Colon (tissue), 2 donors: Measurements from ENCODE around the gene NPAS3.

Source experiments
- FAIRE-seq: peaks from 2 replicates; lab custom pipeline; 2012; peaks lifted over from hg19 to GRCh38; lab: Jason Lieb, UNC
- donor health status: control.
- donor health status: control.

Gene NPAS3

GRCh38 chr14:33184587-33184986 lies 245.9 kb downstream of the NPAS3 start:
- FAIRE-seq, result no peak

GRCh38 chr14:33186656-33187055 lies 248.0 kb downstream of the NPAS3 start:
- no peak for FAIRE-seq

- no peak for FAIRE-seq
Observed at GRCh38 chr14:33188880-33189279, 250.2 kb downstream of the NPAS3 start.

DNA sequence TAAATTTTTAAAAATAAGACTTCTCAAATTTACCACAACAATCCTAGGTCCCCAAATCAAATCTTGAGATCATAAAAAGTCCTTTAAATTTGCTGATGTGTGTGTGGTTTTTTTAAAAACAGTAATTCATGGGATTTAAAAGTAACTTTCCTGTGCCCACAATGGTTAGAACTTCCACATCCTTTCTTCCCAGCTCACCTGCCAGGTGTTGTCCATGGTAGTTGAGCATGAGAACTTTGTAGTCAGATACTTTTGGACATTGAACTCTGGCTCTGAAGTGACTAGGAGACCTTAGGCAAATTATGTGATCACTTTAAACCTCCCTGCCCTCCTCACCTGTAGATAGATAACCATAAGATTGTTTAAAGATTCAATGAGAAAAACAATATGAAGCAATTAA lies 253.2 kb downstream of the NPAS3 start:
- no peak for FAIRE-seq

DNA sequence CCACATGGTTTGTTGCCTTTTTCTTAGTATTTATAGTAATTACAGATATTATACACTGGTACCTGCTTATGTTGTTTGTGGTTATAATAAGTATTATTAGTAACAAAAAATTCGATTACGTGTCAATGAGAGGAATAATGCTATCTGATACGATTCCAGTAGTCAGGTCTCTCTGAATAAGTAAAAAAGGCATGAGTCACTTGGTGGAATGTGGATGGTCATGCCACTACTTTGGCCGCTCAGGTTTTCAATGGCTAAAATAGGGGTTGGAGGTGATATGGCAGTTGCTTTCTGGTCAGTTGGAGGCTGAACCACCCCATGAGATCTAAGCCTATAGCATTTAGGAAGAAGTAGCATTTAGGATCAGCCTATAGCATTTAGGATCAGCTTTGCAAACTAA lies 255.9 kb downstream of the NPAS3 start:
- FAIRE-seq, result no peak

DNA sequence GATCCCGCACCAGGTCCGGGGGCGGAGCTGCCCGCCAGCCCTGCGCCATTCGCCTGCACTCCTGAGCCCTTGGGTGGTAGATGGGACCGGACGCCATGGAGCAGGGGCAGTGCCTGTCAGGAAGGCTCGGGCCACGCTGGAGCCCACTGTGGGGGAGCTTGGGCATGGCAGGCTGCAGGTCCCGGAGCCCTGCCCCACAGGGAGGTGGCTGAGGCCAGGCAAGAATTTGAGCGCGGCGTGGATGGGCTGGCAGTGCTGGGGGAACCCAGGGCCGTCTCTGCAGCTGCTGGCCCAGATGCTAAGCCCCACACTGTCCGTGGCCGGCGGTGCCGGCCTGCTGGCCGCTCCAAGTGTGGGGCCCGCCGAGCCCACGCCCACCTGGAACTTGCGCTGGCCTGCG lies 260.0 kb downstream of the NPAS3 start:
- no peak for FAIRE-seq

DNA sequence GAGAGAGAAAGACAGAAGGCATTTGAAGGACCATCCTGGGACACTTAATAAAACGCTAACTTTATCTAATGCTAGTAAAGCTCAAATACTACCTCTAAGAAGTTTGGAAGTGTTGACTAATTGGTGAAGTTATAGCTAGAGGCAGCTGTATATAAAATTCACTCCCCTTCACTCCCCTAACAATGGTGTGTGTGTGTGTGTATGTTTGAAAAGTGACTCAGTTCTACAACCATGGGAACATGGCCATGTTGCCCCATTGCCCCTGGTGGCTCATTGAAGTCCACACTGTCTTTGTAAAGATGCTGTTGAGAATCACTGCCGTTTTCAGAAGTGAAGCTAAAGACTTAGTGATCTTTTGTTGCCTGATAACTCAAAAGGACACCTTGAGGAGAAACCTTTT lies 262.4 kb downstream of the NPAS3 start:
- no peak for FAIRE-seq

DNA sequence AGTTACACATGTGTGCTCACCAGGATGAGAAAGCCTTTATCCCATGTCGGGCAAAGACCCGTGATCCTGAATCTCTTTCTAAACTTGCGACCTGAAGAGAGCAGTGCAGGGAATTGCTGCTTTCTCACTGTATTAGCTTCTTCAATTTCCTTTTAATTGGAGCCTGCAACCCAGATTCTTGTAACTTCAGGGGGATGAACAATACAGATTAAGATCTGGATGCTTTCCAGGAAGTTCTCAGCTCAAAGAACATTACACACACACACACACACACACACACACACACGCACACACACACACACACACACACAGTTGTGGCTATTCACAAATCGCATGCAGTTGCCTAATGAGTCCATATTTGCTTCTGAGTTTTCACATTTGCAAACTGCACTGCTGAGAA lies 268.3 kb downstream of the NPAS3 start:
- FAIRE-seq, result no peak

- no peak for FAIRE-seq
Observed at GRCh38 chr14:33207467-33208017, 268.9 kb downstream of the NPAS3 start.

GRCh38 chr14:33210311-33210710 lies 271.6 kb downstream of the NPAS3 start:
- no peak for FAIRE-seq

DNA sequence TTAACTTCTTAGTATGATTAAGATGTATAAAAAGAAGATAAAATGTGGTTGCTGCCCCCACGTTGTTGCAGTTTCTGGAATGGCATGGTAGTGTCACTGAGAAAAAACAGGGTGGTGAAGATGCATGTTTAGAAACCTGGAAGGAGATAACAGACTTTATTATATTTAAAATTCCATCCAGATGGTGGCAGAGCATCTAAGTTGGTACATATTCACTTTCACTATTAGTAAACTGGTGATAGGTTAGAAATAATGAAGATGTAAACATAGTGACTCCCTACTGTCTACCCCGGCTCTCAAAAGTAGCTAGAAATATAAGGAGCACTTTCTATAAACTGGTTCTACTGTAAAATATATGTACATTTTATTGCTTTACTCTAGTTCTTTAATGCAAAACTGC lies 279.3 kb downstream of the NPAS3 start:
- FAIRE-seq, result no peak

DNA sequence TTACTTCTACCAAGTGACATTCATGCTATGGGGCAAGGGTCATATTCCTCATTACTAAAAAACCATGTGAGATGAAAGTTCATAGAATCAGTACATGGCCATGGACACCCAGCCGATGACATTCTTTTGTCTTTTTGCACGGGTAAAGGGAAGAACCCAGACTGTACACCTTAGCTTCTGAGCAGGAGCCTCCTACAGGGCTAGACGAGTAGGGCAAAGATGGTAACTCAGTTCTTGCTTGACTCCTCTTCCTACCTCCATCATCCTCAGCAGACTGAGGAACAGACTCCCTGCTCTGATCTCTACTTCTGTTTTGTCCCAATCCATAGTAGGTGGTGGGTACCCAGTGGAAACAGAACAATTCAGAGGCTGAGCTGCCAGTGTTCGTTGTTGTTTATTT lies 281.3 kb downstream of the NPAS3 start:
- no peak for FAIRE-seq

DNA sequence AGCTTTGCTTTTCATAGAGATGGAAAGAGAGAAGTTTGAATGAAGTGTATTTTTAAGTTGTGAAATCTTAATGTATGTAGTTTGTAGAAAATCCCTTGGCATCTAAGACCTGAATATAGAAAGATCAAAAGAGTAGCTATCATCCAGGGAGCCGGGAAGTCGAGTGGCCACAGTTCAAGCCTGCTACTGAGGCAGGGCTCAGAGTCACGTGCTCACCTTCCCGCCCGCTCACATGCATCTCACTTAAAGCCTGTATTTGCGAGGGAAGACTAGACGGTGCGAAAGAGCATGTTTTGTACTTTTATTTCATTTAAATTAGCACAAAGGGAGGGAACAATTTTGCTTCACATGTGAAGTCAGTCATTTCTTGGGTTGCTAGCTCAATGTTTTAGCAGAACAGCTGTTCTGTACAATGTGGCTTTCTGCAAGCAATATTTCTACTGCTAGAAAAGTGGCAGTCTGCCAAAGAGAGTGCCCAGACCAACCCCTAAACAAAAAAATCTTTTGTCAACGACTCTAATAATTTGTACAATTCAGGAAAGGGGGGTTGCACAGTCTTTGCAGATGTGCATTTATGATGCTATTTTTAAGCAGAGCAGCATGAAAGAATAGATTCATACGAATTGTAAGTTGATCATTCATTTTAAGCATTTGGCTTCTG lies 290.7 kb downstream of the NPAS3 start:
- FAIRE-seq, result no peak

DNA sequence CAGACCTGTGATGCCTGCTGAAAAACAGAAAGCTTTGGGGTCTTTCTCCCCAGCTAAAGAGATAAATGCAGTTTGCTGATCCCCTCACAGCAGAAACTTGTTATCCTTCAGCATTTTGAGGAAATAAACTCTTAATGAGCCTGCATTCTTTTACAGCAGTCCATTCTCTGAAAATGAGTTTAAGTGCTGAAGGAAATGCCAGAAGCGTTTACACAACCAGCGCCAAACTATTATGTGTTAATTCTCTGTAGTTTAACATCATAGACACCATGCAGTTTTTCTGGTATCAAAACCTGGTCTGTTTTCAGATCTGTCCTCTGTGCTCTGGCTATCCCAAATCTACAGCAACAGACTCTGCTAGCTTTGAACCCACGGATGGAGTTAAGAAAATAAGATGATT lies 291.3 kb downstream of the NPAS3 start:
- no peak for FAIRE-seq

DNA sequence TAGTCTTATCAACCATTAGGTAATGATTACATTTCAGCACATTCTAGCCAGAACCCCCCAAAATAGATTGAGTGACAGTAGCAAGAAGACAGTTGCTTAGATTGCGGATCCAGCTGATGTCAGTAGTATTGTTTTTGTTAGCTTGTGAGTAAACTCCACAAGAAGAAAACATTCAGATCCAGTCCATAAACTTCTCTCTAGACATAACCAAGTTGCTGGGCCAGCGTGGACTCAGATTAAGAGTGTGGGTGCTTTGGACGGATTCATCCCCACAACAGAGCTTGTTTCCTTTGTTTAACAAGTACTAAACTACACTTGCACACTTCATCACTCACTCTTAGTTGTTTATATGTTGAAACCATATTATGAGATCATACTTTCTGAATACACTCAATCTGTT lies 293.4 kb downstream of the NPAS3 start:
- no peak for FAIRE-seq

GRCh38 chr14:33237115-33237740 lies 298.5 kb downstream of the NPAS3 start:
- no peak for FAIRE-seq

- FAIRE-seq, result no peak
Observed at GRCh38 chr14:33239465-33239864, 300.8 kb downstream of the NPAS3 start.

DNA sequence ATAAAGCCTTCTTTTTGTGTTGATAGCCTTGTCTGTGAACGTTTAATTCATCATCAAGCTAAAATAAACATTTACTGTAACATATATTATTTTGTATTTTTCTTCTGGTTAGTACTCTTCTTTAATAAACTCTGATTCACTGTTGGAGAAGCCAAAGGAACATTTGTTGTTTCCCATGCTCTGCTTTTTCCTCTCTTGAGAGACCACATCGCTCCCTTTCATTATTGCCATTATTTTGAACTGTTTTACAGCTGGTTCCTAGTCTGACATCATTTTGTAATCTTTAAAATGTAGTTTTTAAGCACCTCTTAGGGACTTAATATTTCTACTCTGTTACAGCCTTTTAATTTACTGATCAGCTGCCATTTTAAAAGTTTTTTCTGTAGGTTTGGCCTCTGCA lies 301.8 kb downstream of the NPAS3 start:
- no peak for FAIRE-seq

DNA sequence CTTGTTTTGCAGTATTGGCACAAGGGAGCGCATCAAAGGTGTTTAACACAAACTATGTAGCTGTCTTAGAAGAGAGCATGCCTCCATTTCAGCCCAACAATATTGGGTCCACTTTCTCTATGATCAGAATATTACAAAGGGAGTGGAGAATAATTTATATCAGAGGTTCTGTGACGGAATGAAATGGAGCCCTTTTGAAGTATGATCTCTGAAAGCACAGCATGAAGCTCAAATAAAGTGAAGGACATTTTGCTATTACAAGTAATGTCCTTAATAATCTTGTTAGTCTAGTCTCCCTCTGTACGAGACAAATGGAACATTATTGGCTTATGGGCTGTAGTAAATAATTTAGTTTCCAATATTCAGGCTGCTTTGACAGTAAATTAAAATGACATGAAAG lies 302.7 kb downstream of the NPAS3 start:
- no peak for FAIRE-seq

DNA sequence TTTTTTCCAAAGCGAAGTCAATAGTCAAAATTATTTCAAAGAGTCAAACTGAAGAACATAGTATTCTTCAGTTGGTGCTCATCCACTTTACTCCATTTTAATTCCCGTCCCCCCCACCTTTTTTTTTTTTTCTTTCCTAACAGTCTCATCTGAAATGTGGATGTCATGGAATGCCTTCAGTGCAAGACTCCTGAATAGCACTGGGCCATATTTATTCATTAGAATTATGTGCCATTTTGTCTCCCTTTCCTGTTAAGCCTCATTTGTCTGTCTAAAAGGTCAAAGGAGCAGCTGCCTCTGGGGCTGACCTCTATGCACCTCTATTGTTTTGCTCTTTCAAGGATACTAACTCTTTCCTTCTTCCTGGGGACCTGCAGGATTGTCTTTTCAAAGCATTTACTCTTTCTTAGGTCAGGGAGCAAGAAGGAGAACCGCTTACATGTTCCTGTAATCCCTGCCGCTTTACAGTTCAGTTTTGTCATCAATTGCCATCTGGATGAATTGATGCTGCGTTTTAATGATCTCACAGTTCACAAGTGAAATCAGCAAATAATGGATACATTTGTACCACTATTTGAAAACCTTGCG lies 310.6 kb downstream of the NPAS3 start:
- no peak for FAIRE-seq

DNA sequence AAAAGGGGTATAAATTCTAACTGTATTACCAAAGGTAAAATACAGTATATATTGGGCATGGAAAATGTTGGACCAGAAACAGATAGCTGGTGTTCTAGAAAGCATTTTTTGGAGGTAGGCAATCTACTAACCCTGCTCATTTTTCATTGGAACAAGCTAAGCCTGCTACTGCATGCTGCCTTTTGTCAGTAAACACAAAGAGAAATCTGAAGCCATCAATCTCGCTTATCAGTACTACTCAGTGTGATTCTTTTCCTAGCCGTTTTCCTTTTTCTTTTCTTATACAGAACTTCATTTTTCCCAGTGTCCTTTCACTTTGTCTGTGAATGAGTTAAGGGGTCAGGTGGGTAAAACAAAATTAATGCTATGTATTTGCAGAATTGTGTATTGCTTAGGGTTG lies 312.3 kb downstream of the NPAS3 start:
- FAIRE-seq, result no peak

GRCh38 chr14:33254342-33254741 lies 315.7 kb downstream of the NPAS3 start:
- no peak for FAIRE-seq

DNA sequence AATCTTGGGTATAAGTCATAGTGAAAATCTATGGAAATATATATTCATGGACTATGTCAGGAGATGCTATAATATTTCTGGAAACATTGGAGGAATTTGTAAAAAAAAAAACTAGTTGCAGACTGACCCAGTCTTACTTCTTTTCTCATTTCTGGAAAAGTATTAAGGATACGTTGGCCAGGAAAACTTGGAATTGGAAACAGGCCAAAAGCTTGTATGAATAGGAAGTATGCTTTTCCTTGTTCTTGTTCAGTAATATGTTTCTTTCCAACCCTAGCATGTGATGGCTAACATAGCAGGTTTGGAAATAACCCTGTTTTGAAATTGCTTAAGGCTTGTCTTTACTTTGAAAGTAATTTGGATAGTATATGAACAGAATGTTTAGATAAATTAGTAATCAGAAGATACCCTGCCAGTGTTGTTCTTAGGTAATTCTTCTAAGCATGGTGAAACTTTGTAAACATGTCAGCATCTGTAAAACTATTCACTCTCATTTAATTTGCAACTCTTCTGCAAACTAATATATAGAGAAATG lies 316.2 kb downstream of the NPAS3 start:
- FAIRE-seq, result no peak
